ENCODE data around the gene KANTR.

DNA sequence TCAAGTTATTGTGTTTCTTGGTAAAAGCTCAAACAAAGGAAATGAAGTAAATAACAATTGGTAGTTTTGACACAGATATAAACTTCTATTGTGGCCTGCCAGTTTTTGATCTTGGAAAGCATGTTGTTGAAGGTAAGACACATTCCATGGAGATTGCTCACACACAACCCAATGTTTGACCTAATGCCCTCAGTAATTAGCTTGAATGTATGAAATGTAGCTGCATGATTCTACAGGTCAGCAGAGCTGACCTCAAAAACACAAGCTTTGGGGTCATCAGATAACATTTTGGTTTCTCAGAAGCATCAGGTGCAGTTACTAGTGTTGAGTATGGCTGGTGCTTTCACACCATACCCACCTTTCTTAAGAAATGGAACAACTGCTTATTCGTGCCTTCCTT is 28.8 kb upstream of the KANTR start:
- no peak for TF ChIP-seq POLR2AphosphoS5 (IDR thresholded peaks at IDR 0.05; ENCODE audit: low read depth, low read length)
- TF ChIP-seq TAF1 (IDR thresholded peaks at IDR 0.05; ENCODE audit: borderline replicate concordance, insufficient read depth, low read length), result no peak
- no peak for TF ChIP-seq REST (IDR thresholded peaks at IDR 0.05; ENCODE audit: insufficient read depth in 1 of 2, low read depth in 2 of 2, low read length in 2 of 2)
- no peak for TF ChIP-seq SIN3A (IDR thresholded peaks at IDR 0.05; ENCODE audit: borderline replicate concordance, insufficient read depth, low read length)

Measured in PFSK-1 (cell line).